ENCODE results near the gene GPSM1.

- TF ChIP-seq POLR2A (IDR thresholded peaks at IDR 0.05) (no peak), CTCF (IDR thresholded peaks at IDR 0.05 in 4 of 5, conservative IDR thresholded peaks at IDR 0.05 in 1 of 5) (no peak)
These were observed 24.1 kb upstream of the GPSM1 start for GRCh38 chr9:136303066-136303824.
